ENCODE results near the gene LMNB1. TPM values are rescaled to one million over a fixed set of nuclear protein-coding genes. Genes with fewer than 3 reads are reported as not detected.
"Not testable (repeated sequence)": the region's sequence is repeated elsewhere in the genome, so short reads cannot be mapped to it uniquely, and the experiment has no call there.

LMNB1 gene
- total RNA-seq, 1 donor from 2014 or later, result 6.5 TPM

- DNase-seq (ENCODE audit: low spot score), result no peak
Observed at GRCh38 chr5:126818736-126819135, 41.8 kb downstream of the LMNB1 start.

DNA sequence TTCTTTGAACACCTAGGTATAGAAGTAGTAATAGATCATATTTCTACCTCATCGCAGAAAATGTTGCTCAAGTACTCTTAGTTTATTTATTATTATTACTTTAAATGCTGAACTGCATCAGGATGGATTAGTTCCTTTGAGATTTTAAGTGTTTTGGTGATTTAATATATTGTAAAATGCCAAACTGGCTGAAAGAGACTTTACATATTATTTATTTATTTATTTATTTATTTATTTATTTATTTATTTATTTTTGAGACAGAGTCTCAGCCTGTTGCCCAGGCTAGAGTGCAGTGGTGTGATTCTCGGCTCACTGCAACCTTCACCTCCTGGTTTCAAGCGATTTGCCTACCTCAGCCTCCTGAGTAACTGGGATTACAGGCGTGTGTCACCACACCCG is 42.3 kb downstream of the LMNB1 start:
- no peak for DNase-seq (ENCODE audit: low spot score)

DNA sequence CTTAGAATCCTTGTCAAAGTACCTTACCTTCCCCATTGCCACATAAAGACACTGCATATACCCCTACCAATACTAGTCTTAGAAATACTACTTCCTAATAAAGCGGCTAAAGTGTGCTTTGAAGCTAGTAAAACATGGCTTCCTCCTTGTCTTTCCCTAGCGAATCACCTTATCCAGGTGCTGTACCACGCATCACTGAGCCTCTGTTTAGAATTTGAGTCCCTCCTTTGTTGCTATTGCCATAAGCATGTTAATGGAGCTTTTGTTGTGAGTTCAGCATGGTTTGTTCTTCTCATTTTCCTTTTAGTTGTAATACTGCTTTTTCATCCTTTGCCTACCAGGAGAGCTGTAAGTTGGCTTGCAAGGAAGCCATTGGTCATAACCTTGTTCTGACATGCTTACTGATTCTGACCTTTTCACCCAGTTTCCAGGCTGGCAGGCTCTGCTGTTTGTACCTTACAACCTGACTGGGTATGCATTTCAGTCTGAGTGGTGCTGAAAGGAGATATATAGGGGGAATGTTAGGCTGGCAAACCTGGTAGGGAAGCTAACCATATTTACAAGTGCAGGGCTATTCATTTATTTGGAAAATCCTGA is 49.8 kb downstream of the LMNB1 start:
- no peak for DNase-seq (ENCODE audit: low spot score)

GRCh38 chr5:126829098-126829497 is 52.2 kb downstream of the LMNB1 start:
- no peak for DNase-seq (ENCODE audit: low spot score)

DNA sequence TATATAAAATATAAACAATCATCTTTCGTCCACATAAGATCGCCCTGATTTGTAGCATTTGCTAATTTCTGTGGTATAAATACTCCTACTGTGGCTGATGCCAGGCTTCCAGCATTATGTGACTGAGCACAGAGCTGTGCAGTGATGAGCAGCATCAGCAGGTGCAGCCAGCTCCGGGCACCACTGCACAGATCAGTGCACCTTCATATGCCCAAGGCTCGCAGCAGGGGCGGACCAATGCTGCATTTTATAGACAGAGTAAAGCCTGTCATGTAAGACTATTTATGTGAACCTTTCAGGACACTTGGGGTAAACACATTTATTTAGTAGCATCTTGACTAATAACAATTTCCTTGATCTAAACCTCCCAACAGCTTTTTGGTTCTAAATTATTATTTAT is 53.1 kb downstream of the LMNB1 start:
- DNase-seq (ENCODE audit: low spot score), result no peak

DNA sequence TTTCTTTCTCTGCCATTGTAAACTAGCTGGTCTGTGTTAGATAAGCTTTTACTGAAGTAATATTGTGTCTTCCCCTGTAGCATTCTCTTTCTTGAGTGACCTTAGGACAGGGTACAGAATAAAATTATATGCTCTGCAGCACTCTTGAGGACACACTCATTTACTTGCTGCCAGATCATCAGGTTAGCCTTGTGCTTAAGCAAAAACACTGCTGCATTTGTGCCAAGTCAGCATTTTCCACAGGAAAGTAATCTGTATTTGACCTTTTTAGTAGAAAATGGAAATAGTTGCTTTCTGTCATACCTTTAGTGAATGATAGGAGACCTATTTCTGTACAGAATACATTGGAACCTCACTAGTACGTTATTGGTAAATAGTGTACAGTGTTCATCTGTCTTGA is 54.2 kb downstream of the LMNB1 start:
- DNase-seq (ENCODE audit: low spot score), result no peak

DNA sequence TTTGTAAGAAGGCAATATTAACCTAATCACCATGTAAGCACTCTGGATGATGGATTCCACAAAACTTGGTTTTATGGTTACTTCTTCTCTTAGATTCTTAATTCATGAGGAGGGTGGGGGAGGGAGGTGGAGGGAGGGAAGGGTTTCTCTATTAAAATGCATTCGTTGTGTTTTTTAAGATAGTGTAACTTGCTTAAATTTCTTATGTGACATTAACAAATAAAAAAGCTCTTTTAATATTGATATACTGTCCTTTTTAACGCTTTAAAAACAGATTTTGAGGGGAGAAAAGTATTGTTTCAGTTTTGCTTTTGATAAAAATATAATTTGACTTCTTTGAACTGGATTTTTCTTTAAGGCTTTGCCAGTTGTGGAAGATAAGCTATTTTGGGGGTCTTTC is 59.8 kb downstream of the LMNB1 start:
- DNase-seq (ENCODE audit: low spot score), result no peak

- DNase-seq (ENCODE audit: low spot score), result no peak
Observed at GRCh38 chr5:126837242-126837641, 60.3 kb downstream of the LMNB1 start.

DNA sequence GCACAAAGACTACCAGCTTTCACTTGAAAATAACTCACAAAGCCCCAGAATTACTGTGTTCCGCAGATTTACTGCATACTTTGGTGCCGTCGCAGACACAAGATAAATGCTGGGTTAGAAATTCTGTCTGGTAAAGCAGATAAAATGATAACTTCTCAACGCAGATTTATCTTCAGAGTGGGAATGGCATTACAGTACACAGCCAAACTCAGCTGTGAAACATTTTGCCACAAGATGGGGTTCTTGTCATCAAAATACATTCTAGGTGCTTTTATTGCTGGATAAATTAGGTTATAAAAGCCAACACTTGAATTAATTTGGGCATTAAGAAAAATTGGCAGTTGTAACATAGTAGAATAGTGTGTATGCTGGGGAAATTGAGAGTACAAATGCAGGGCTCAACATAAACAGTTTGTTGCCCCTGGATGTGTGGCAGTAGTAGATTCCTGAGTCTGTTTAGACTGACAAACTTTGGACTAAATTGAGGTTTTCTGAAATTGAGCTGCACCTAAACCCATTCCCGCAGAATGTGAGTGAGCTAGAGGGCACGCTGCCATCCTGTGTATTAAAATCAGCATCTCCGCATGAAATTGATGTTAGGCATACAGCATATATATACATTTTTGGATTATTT is 61.1 kb downstream of the LMNB1 start:
- DNase-seq (ENCODE audit: low spot score), result no peak

DNA sequence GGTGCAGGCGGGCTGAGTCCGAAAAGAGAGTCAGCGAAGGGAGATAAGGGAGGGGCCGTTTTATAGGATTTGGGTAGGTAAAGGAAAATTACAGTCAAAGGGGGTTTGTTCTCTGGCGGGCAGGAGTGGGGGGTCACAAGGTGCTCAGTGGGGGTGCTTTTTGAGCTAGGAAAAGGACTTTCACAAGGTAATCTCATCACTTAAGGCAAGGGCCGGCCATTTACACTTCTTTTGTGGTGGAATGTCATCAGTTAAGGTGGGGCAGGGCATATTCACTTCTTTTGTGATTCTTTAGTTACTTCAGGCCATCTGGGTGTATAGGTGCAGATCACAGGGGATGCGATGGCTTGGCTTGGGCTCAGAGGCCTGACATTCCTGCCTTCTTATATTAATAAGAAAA is 62.5 kb downstream of the LMNB1 start:
- DNase-seq (ENCODE audit: low spot score), result not testable (repeated sequence)

DNA sequence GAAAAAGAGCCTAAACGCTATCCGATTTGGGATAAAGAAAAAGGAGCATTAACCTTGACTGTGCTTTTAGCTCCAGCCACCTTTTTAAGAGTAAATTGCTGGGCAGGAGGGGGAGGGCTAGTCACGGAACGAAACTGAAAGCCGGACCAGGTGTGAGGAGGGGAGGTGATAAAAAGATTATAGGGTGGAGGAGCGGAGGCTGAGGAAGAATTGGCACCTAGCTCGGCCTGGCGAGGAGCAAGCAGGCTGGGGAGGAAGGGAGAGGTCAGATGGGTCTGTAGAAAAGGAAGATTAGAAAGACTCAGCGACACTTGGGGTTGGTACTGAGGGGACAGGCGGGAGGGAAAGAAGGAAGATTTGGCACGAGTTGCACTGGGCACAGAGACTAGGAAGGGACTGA is 66.4 kb downstream of the LMNB1 start:
- not testable (repeated sequence) for DNase-seq (ENCODE audit: low spot score)

GRCh38 chr5:126845470-126846070 is 68.6 kb downstream of the LMNB1 start:
- DNase-seq (ENCODE audit: low spot score), result not testable (repeated sequence)

DNA sequence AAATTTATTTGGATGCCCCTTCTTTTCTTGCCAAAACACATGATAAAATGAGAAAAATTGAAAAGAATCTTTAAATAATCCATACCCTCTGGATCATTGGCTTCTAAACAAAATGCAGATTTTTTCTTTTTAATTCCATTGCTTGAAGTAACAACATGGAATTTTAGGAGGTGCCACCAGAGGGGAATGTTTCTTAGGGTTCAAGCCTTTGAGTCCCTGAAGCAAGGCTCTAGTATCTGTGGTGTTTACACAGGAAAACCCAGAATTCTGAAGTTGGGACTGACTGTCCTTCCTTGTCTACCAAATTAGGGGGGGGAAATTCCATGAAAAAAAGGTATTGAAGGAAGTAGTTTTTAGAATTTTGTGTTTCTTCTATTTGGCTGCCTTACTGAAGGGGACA is 69.4 kb downstream of the LMNB1 start:
- no peak for DNase-seq (ENCODE audit: low spot score)

GRCh38 chr5:126846744-126847455 is 70.0 kb downstream of the LMNB1 start:
- DNase-seq (ENCODE audit: low spot score), result no peak

- DNase-seq (ENCODE audit: low spot score), result no peak
Observed at GRCh38 chr5:126847456-126847820, 70.5 kb downstream of the LMNB1 start.

GRCh38 chr5:126847826-126848251 is 70.9 kb downstream of the LMNB1 start:
- DNase-seq (ENCODE audit: low spot score), result no peak

DNA sequence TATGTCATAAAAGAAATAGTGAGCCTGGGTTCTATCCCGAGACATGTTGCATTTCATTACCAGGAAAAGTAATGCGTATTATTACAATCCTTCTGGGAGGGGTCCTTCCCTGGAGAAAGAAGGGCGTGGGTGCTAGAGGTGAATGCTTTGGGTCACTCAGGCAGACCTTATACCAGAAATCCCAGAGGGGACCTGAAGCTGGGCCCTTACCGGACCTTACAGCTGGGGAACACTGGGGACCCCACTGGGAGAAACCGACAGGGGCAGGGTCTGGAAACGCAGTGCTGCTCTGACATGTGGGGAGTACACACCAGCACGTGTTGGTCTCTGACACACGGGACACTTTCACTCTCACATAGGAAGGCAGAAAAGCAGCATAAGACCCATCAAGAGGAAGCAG is 71.3 kb downstream of the LMNB1 start:
- no peak for DNase-seq (ENCODE audit: low spot score)

- no peak for DNase-seq (ENCODE audit: low spot score)
Observed at GRCh38 chr5:126849101-126849678, 72.3 kb downstream of the LMNB1 start.

GRCh38 chr5:126851501-126852011 is 74.6 kb downstream of the LMNB1 start:
- DNase-seq (ENCODE audit: low spot score), result no peak

DNA sequence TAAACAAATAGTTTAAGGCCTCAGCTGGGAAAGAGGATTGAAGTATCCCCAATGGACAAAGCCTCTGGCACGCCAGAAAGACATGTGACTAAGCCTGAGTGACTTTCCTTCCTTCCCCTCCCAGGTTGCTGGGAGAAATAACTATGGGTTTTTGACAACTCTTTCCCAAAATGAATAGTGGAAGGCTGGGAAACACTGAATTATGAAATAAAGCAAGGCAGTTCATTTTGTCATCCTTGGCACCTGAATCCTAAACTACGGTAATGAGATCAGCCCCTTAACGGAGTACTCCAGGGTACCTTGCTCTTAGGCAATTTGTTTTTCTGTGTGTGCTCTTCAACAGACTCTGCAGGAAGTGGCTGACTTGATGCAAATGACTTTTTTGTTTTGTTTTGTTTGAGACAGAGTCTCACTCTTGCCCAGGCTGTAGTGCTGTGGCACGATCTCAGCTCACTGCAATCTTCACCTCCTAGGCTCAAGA is 75.2 kb downstream of the LMNB1 start:
- DNase-seq (ENCODE audit: low spot score), result no peak

GRCh38 chr5:126852841-126853271 is 75.9 kb downstream of the LMNB1 start:
- no peak for DNase-seq (ENCODE audit: low spot score)
